Breast epithelium (tissue), 4 donors: ENCODE data around the gene VPS13D. TPM values are rescaled to one million over a fixed set of nuclear protein-coding genes. Genes with fewer than 3 reads are reported as not detected.

Experiments
- DNase-seq, 2 donors: peaks; one replicate each; pipeline ENCODE4 v3.0.0-alpha.2; 2019; ENCODE audit warnings: low spot score in 2 of 2
- H3K27ac ChIP-seq, 2 donors: fragments of 200-600 bp; sonication (generic) in 1 of 2; one replicate each; pipeline ENCODE4 v1.5.1; 2016 to 2019; ENCODE audit warnings: mild to moderate bottlenecking in 1 of 2
- H3K27me3 ChIP-seq, 2 donors: fragments of 200-600 bp; sonication (generic) in 1 of 2; one replicate each; pipeline versions ENCODE4 v1.5.1 to v1.6.0; 2017 to 2019; ENCODE audit warnings: control low read depth in 1 of 2, mild to moderate bottlenecking in 1 of 2
- H3K36me3 ChIP-seq: fragments of 200-600 bp; one replicate; pipeline ENCODE4 v1.5.1; 2019
- H3K4me1 ChIP-seq, 2 donors: fragments of 200-600 bp; sonication (generic); one replicate each; pipeline ENCODE4 v1.5.1; 2016 to 2019; ENCODE audit warnings: control low read depth in 1 of 2
- H3K4me3 ChIP-seq, 3 donors: fragments of 200-600 bp; sonication (generic); 1 replicate in 2 of 3; 2 replicates in 1 of 3; pipeline ENCODE4 v1.5.1; 2016 to 2019; ENCODE audit warnings: mild to moderate bottlenecking in 3 of 3, moderate library complexity in 2 of 3
- H3K9me3 ChIP-seq, 2 donors: fragments of 200-600 bp; sonication (generic) in 1 of 2; one replicate each; pipeline ENCODE4 v1.5.1; 2016 to 2019; ENCODE audit warnings: control low read depth in 1 of 2
- CTCF ChIP-seq, 3 donors: fragments of 450-650 bp; IDR thresholded peaks; one replicate each; pipeline ENCODE4 v1.5.1; 2016 to 2017; ENCODE audit warnings: antibody characterized with exemption in 3 of 3, mild to moderate bottlenecking in 3 of 3, moderate library complexity in 3 of 3
- POLR2A ChIP-seq: fragments of 450-650 bp; IDR thresholded peaks from one replicate; pipeline ENCODE4 v1.6.1; 2016; ENCODE audit warnings: antibody characterized with exemption, mild to moderate bottlenecking, moderate library complexity
- POLR2AphosphoS5 ChIP-seq, 3 donors: sonication (generic); formaldehyde crosslinking; IDR thresholded peaks; one replicate each; pipeline ENCODE4 v1.6.1; 2017; ENCODE audit warnings: antibody characterized with exemption in 3 of 3
- intact Hi-C: fragments of 100-400 bp; cut with DNase I; formaldehyde crosslinking; loops from one replicate; pipeline ENCODE4 v1.15.1; 2023; ENCODE audit warnings: low total_unique reads
- total RNA-seq, 3 donors: library from RNA; depleted of rRNA; stranded (reverse); fragments of >200 nt; gene quantifications; one replicate each; pipeline ENCODE4 v1.1.0, GENCODE V29; 2016

VPS13D gene
- total RNA-seq, 3 donors from 2014 or later: 73.9 to 115 (median 96.4) TPM

DNA sequence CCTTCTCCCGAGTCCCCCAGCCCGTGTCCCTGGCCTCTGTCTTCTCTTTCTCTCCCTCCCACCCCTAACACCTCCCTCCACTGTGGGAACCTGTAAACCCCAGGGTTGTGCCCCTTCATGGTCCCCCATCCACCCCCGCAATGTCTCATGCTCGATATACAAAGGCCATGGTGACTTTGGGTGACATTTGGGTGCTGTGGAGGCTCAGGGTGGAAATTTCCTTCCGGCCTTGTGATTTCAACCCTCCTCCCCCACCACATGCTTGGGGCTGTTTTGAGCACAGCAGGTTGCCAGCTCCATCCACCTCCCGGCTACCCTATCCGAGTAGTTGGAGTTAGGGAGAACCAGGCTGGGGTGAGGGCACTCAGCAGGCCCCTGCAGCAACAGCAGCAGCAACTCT lies 25.7 kb upstream of the VPS13D start:
- TF ChIP-seq POLR2A (no peak), CTCF (IDR thresholded peaks at IDR 0.05) (no peak), POLR2AphosphoS5 (IDR thresholded peaks at IDR 0.05) (no peak)
- Histone ChIP-seq H3K9me3 (no peaks in the 10 kb centered on the region), H3K27me3 (no peaks in the 10 kb centered on the region), H3K4me1 (no peaks in the 10 kb centered on the region), H3K36me3 (no peaks in the 10 kb centered on the region), H3K4me3 (no peak overlapping the region), H3K27ac (no peak overlapping the region)
- DNase-seq: no peak
- intact Hi-C loops: no loop called here

DNA sequence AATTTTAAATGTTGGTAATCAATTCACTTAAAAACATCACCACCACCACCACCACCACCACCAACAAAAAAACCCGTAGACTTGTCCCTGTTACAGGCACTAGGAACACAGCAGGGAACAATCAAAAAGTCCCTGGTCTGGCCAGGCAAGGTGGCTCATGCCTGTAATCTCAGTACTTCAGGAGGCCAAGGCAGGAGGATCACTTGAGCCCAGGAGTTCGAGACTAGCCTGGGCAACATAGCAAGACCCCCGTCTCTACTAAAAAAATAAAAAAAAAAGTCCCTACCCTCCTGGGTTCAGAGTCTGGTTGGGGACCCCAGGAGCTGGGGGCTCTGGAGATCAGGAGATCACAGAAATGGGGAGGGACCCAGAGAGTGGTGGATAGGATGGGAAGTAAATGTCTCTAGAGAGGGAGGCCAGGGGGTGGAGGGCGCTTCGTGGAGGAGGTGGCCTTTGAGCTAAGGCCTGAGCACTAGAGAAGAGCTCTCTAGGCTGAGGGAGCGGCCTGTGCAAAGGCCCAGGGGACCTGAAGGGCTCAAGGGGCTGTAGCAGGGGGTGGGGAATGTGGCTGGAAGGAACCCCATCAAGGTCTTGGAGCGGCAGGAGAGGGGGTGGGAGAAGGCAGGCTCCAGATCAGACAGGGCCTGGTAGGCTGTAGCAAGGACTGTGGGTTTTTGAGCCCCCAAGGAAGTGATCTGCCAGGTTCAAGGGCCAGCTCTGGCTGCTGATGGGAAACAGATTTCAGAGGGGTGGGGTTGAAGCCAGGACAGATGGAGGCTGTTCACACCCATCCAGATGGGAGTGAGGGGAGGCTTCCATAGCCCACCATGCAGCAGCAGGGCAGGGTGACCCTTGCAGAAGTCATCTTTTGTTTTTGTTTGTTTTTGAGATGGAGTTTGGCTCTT lies 24.8 kb upstream of the VPS13D start:
- intact Hi-C loops: no loop called here
- Histone ChIP-seq H3K9me3 (no peaks in the 10 kb centered on the region), H3K36me3 (no peaks in the 10 kb centered on the region), H3K4me1 (no peaks in the 10 kb centered on the region), H3K27ac (no peak overlapping the region), H3K4me3 (no peak overlapping the region), H3K27me3 (no peaks in the 10 kb centered on the region)
- no peak for DNase-seq
- no peak for TF ChIP-seq POLR2A
- TF ChIP-seq POLR2AphosphoS5 (IDR thresholded peaks at IDR 0.05): no peak
- TF ChIP-seq CTCF (IDR thresholded peaks at IDR 0.05): no peak

DNA sequence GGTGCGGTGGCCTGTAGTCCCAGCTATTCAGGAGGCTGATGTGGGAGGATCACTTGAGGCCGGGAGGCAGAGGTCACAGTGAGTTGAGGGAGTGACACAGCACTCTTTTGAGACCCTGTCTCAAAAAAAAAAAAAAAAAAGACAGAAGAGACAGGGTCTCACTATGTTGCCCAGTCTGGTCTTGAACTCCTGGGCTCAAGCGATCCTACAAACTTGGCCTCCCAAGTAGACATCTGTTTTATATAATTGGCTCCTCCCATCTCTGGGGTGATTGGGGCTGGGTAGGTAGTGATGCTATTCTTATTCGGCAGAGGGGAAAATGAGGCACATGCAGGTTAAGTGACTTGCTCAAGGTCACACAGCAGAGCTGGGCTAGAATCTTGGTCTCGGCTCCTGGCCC lies 23.6 kb upstream of the VPS13D start:
- H3K27ac ChIP-seq: no peak overlapping the region
- H3K4me1 ChIP-seq: no peaks in the 10 kb centered on the region
- no peaks in the 10 kb centered on the region for H3K36me3 ChIP-seq
- no peak for TF ChIP-seq POLR2AphosphoS5 (IDR thresholded peaks at IDR 0.05)
- no peak for TF ChIP-seq POLR2A
- TF ChIP-seq CTCF (IDR thresholded peaks at IDR 0.05): no peak
- intact Hi-C loops: loop anchor here (2.0 kb wide), 1 partner anchor 75 kb away; no protein-coding TSS in a partner anchor
- no peaks in the 10 kb centered on the region for H3K27me3 ChIP-seq
- H3K4me3 ChIP-seq: no peak overlapping the region
- no peak for DNase-seq
- no peaks in the 10 kb centered on the region for H3K9me3 ChIP-seq

DNA sequence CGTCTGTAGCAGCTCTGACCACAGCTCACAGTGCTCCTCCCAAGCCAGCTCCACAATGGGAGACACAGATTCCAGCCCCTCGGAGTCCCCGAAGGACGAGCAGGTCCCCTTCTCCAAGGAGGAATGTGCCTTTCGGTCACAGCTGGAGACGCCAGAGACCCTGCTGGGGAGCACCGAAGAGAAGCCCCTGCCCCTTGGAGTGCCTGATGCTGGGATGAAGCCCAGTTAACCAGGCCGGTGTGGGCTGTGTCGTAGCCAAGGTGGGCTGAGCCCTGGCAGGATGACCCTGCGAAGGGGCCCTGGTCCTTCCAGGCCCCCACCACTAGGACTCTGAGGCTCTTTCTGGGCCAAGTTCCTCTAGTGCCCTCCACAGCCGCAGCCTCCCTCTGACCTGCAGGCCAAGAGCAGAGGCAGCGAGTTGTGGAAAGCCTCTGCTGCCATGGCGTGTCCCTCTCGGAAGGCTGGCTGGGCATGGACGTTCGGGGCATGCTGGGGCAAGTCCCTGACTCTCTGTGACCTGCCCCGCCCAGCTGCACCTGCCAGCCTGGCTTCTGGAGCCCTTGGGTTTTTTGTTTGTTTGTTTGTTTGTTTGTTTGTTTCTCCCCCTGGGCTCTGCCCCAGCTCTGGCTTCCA lies 22.9 kb upstream of the VPS13D start:
- Histone ChIP-seq H3K27me3 (no peaks in the 10 kb centered on the region), H3K36me3 (no peaks in the 10 kb centered on the region), H3K9me3 (no peaks in the 10 kb centered on the region), H3K27ac (no peak overlapping the region), H3K4me1 (no peaks in the 10 kb centered on the region), H3K4me3 (no peak overlapping the region)
- TF ChIP-seq POLR2A (no peak), CTCF (IDR thresholded peaks at IDR 0.05) (no peak), POLR2AphosphoS5 (IDR thresholded peaks at IDR 0.05) (no peak)
- intact Hi-C loops: loop anchor here (2.0 kb wide), 1 partner anchor 76 kb away; no protein-coding TSS in a partner anchor
- no peak for DNase-seq

DNA sequence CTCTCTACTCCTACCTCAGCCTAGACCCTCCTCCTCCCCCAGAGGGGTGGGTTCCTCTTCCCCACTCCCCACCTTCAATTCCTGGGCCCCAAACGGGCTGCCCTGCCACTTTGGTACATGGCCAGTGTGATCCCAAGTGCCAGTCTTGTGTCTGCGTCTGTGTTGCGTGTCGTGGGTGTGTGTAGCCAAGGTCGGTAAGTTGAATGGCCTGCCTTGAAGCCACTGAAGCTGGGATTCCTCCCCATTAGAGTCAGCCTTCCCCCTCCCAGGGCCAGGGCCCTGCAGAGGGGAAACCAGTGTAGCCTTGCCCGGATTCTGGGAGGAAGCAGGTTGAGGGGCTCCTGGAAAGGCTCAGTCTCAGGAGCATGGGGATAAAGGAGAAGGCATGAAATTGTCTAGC lies 21.6 kb upstream of the VPS13D start:
- H3K27ac ChIP-seq: no peak overlapping the region
- H3K36me3 ChIP-seq: no peaks in the 10 kb centered on the region
- H3K9me3 ChIP-seq: no peaks in the 10 kb centered on the region
- no peaks in the 10 kb centered on the region for H3K4me1 ChIP-seq
- DNase-seq: no peak
- H3K27me3 ChIP-seq: no peaks in the 10 kb centered on the region
- intact Hi-C loops: no loop called here
- no peak overlapping the region for H3K4me3 ChIP-seq
- no peak for TF ChIP-seq POLR2A
- no peak for TF ChIP-seq POLR2AphosphoS5 (IDR thresholded peaks at IDR 0.05)
- TF ChIP-seq CTCF (IDR thresholded peaks at IDR 0.05): no peak
